Ectodermal cell (in vitro differentiated cells): ENCODE measurements around the gene OSBPL9.

Source experiments
- H3K27ac ChIP-seq: 2 replicates; pipeline ENCODE4 v1.7.0; 2013; ENCODE audit warnings: mild to moderate bottlenecking, low read depth, low read length; ENCODE audit not compliant: insufficient read depth, poor library complexity, severe bottlenecking
- H3K27me3 ChIP-seq: 2 replicates; pipeline ENCODE4 v1.7.0; 2013; ENCODE audit warnings: mild to moderate bottlenecking, low read length; ENCODE audit not compliant: insufficient read depth, control insufficient read depth, poor library complexity, severe bottlenecking
- H3K36me3 ChIP-seq: one replicate; pipeline ENCODE4 v1.7.0; 2013; ENCODE audit warnings: low read length; ENCODE audit not compliant: control insufficient read depth, insufficient read depth
- H3K4me1 ChIP-seq: one replicate; pipeline ENCODE4 v1.7.0; 2013; ENCODE audit warnings: low read length; ENCODE audit not compliant: control insufficient read depth, insufficient read depth
- H3K4me3 ChIP-seq: 2 replicates; pipeline ENCODE4 v1.7.0; 2013; ENCODE audit warnings: low read depth, low read length, control low read depth; ENCODE audit not compliant: insufficient read depth
- H3K9me3 ChIP-seq: 2 replicates; pipeline ENCODE4 v1.7.0; 2013; ENCODE audit warnings: mild to moderate bottlenecking, low read length, moderate library complexity; ENCODE audit not compliant: control insufficient read depth
- WGBS, 2 experiments: methylation state at CpG; one replicate each; pipeline ENCODE4 v1.1.7; 2013; ENCODE audit warnings: missing lambda C conversion rate in 2 of 2; 5-methylcytosine and 5-hydroxymethylcytosine counted together

Gene OSBPL9

GRCh38 chr1:51634618-51635017, 17.7 kb downstream of the OSBPL9 start:
- no peaks in the 10 kb centered on the region for H3K27me3 ChIP-seq
- H3K4me1 ChIP-seq: no peaks in the 10 kb centered on the region
- H3K4me3 ChIP-seq: no peak overlapping the region
- 90 to 95% methylated on average over 7 of the region's 7 CpGs for WGBS, 2 experiments
- H3K27ac ChIP-seq: no peak overlapping the region
- H3K36me3 ChIP-seq: no peaks in the 10 kb centered on the region
- no peaks in the 10 kb centered on the region for H3K9me3 ChIP-seq

DNA sequence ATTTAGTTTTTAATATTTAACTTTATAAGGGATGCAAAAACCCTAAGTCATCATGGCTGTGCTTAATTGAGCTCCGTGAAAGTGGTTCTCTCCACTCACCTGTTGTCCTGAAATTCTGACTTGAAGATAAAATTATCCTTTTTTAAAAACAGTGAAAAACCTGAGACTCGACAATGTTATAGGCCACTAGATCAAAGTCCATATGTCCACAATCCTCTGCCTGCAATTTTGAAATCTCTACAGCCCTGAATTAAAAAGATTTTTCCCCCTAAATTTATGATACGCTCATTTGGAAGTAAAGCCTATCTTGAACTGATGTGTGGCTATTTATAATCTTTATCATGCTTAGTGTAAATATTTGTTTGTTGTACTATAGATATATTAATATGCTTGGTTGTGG, 18.7 kb downstream of the OSBPL9 start:
- no peaks in the 10 kb centered on the region for H3K27me3 ChIP-seq
- no peaks in the 10 kb centered on the region for H3K9me3 ChIP-seq
- no peak overlapping the region for H3K4me3 ChIP-seq
- no peaks in the 10 kb centered on the region for H3K4me1 ChIP-seq
- H3K36me3 ChIP-seq: no peaks in the 10 kb centered on the region
- H3K27ac ChIP-seq: no peak overlapping the region
- 89 to 95% methylated on average over 2 to 3 of the region's 3 CpGs for WGBS, 2 experiments

DNA sequence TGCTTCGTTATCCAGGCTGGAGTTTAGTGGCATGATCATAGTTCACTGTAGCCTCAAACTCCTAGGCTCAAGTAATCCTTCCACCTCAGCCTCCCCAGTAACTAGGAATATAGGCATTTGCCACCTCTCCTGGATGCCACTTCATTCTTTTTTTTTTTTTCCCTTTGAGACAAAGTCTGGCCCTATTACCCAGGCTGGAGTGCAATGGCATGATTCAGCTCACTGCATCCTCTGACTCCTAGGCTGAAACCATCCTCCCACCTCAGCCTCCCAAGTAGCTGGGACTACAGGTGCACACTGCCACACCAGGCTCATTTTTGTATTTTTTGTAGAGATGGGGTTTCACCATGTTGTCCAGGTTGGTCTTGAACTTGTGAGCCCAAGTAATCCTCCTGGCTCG, 19.3 kb downstream of the OSBPL9 start:
- Histone ChIP-seq H3K27me3 (no peaks in the 10 kb centered on the region), H3K9me3 (no peaks in the 10 kb centered on the region), H3K4me1 (no peaks in the 10 kb centered on the region), H3K27ac (no peak overlapping the region), H3K36me3 (no peaks in the 10 kb centered on the region), H3K4me3 (no peak overlapping the region)
- 88 to 97% methylated on average over 2 of the region's 2 CpGs for WGBS, 2 experiments

GRCh38 chr1:51636764-51637522, 20.1 kb downstream of the OSBPL9 start:
- WGBS, 2 experiments: 90 to 91% methylated on average over 6 of the region's 6 CpGs
- H3K9me3 ChIP-seq: no peaks in the 10 kb centered on the region
- no peak overlapping the region for H3K27ac ChIP-seq
- no peak overlapping the region for H3K4me3 ChIP-seq
- H3K36me3 ChIP-seq: no peaks in the 10 kb centered on the region
- no peaks in the 10 kb centered on the region for H3K27me3 ChIP-seq
- no peaks in the 10 kb centered on the region for H3K4me1 ChIP-seq

DNA sequence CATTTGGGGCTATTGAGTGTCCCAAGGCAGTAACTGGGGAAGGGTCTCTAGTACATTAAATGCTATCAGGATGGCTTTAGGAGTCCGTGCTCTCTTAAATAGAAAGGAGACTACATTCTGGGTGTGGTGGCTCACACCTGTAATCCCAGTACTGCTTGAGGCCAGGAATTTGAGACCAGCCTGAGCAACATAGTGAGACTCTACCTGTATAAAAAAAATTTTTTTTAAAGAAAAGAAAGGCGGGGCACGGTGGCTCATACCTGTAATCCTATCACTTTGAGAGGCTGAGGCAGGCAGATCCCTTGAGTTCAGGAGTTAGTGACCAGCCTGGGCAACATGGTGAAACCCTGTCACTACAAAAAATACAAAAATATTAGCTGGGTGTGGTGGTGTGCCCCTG, 21.5 kb downstream of the OSBPL9 start:
- no peaks in the 10 kb centered on the region for H3K27me3 ChIP-seq
- no peaks in the 10 kb centered on the region for H3K9me3 ChIP-seq
- no peak overlapping the region for H3K27ac ChIP-seq
- H3K4me3 ChIP-seq: no peak overlapping the region
- H3K36me3 ChIP-seq: no peaks in the 10 kb centered on the region
- no peaks in the 10 kb centered on the region for H3K4me1 ChIP-seq
- WGBS, 2 experiments: 91 to 94% methylated on average over 3 of the region's 3 CpGs

GRCh38 chr1:51639694-51640093, 22.8 kb downstream of the OSBPL9 start:
- Histone ChIP-seq H3K9me3 (no peaks in the 10 kb centered on the region), H3K4me3 (no peak overlapping the region), H3K36me3 (no peaks in the 10 kb centered on the region), H3K27me3 (no peaks in the 10 kb centered on the region), H3K4me1 (no peaks in the 10 kb centered on the region), H3K27ac (no peak overlapping the region)
- 98 to 100% methylated on average over 3 of the region's 3 CpGs for WGBS, 2 experiments

DNA sequence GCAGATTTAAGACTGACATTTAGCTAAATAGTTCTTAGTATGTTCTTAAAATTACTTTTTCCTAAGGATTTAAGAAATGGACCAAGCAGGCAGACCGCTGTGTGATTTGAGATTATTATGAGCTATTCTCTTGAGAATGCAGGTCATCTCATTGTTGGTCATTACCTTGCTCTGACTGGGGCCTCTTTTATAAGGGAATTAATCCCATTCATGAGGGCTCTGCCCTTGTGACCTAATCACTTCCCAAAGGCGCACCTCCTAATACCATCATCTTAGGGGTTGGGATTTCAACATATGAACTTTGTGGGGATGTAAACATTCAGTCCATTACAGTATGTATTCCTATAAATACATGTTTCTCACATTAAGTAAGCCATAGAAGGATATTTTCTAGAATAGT, 24.2 kb downstream of the OSBPL9 start:
- H3K4me1 ChIP-seq: no peaks in the 10 kb centered on the region
- H3K36me3 ChIP-seq: no peaks in the 10 kb centered on the region
- H3K27ac ChIP-seq: no peak overlapping the region
- H3K4me3 ChIP-seq: no peak overlapping the region
- H3K9me3 ChIP-seq: no peaks in the 10 kb centered on the region
- WGBS, 2 experiments: 87 to 92% methylated on average over 1 to 2 of the region's 2 CpGs
- no peaks in the 10 kb centered on the region for H3K27me3 ChIP-seq

GRCh38 chr1:51642739-51643142, 25.8 kb downstream of the OSBPL9 start:
- no peaks in the 10 kb centered on the region for H3K27me3 ChIP-seq
- H3K4me1 ChIP-seq: no peaks in the 10 kb centered on the region
- WGBS, 2 experiments: 100% methylated on average over 1 of the region's 1 CpG; no CpG with 5 or more reads in 1 of the 2 experiments
- no peaks in the 10 kb centered on the region for H3K36me3 ChIP-seq
- no peaks in the 10 kb centered on the region for H3K9me3 ChIP-seq
- no peak overlapping the region for H3K4me3 ChIP-seq
- no peak overlapping the region for H3K27ac ChIP-seq

DNA sequence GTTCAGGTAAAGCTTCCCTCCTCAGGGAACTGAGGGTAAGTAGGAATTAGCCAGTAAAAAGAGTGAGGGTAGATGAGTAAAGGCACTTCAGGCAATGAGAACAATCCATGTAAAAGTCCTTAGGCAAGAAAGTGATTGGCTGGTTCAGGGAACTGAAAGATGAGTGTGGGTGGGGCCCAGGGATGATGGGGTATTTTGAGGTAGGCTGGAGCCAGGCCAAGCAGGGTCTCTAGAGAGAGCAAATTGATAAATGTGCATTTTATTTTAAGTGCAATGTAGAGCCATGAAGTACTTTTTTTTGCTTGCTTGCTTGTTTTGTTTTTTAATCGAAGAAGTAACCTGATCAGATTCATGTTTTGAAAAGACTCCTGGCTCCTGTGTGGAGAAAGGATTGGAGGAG, 26.5 kb downstream of the OSBPL9 start:
- H3K9me3 ChIP-seq: no peaks in the 10 kb centered on the region
- 93 to 97% methylated on average over 1 of the region's 1 CpG for WGBS, 2 experiments
- H3K4me1 ChIP-seq: no peaks in the 10 kb centered on the region
- H3K36me3 ChIP-seq: no peaks in the 10 kb centered on the region
- H3K27ac ChIP-seq: no peak overlapping the region
- no peak overlapping the region for H3K4me3 ChIP-seq
- H3K27me3 ChIP-seq: no peaks in the 10 kb centered on the region

DNA sequence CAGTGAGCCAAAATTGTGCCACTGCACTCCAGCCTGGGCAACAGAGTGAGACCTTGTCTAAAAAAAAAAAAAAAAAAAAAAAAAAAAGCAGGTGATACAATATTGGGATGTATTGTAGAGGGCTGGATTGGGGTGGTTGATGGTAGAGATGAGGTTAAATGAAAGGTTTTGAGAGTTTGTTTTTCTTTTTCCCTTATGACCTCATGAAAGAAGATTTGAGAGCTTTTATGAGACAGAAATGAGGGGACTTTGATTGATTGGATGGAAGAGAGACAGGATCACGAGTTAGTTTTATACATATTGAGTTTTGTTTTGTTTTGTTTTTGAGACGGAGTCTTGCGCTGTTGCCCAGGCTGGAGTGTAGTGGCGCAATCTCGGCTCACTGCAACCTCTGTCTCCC, 27.1 kb downstream of the OSBPL9 start:
- Histone ChIP-seq H3K36me3 (no peaks in the 10 kb centered on the region), H3K4me3 (no peak overlapping the region), H3K27me3 (no peaks in the 10 kb centered on the region), H3K4me1 (no peaks in the 10 kb centered on the region), H3K27ac (no peak overlapping the region), H3K9me3 (no peaks in the 10 kb centered on the region)
- 95 to 96% methylated on average over 5 of the region's 5 CpGs for WGBS, 2 experiments
